H1 (cell line): ENCODE results near the gene WDR64. TPM values are rescaled to one million over a fixed set of nuclear protein-coding genes. Genes with fewer than 3 reads are reported as not detected.

ENCODE experiments used
- BCL11A ChIP-seq, 2 experiments: IDR thresholded peaks; one replicate each; pipeline ENCODE4 v1.6.1; 2011; ENCODE audit warnings: low read depth in 2 of 2, low read length in 2 of 2, mild to moderate bottlenecking in 2 of 2
- RBBP5 ChIP-seq: IDR thresholded peaks from 2 replicates; pipeline ENCODE4 v1.7.1; 2012; ENCODE audit warnings: low read depth, mild to moderate bottlenecking, inconsistent platforms, low read length, moderate library complexity, borderline replicate concordance
- RFX5 ChIP-seq: IDR thresholded peaks from 2 replicates; pipeline ENCODE4 v1.6.1; 2011; ENCODE audit warnings: low read depth, low read length, improper control_type of control experiment, borderline replicate concordance
- SAP30 ChIP-seq: fragments of 300-600 bp; sonication (generic); IDR thresholded peaks from 2 replicates; pipeline ENCODE4 v1.7.1; 2012; ENCODE audit warnings: low read length, moderate library complexity, mild to moderate bottlenecking, inconsistent platforms; ENCODE audit not compliant: insufficient read depth, insufficient replicate concordance
- USF2 ChIP-seq: IDR thresholded peaks from 2 replicates; pipeline ENCODE4 v1.6.1; 2011; ENCODE audit warnings: low read length, improper control_type of control experiment
- polyA plus RNA-seq, 7 experiments: library from polyadenylated mRNA; depleted of rRNA in 3 of 7; stranded (reverse) in 5 of 7; unstranded in 2 of 7; fragments of >200 nt in 5 of 7; fragments of 200-250 nt in 2 of 7; gene quantifications; 1 replicate in 5 of 7; 2 replicates in 1 of 7; 4 replicates in 1 of 7; pipeline versions ENCODE4 v1.2.1 to v1.2.3, GENCODE V29; 2011 to 2013; ENCODE audit warnings: missing spikeins in 2 of 7, mixed read lengths in 2 of 7
- total RNA-seq: library from RNA; stranded (reverse); fragmentation: NEBNext Ultra II Directional; extraction: Animal tissue kit (Norgen Biotek cat#: 25700); gene quantifications from 2 replicates; pipeline ENCODE4 v1.2.1, GENCODE V29; 2021

The WDR64 gene
- total and polyA plus RNA-seq, 2 of the 8 experiments (the other 6 are each of a cell fraction or from before 2014, with no cell fraction given) = 0.02 TPM; not detected in 1

GRCh38 chr1:241724741-241725356 lies 72.8 kb downstream of the WDR64 start (continued):
- TF ChIP-seq USF2 = no peak
- TF ChIP-seq SAP30 = no peak
- TF ChIP-seq RBBP5 = no peak
- TF ChIP-seq RFX5 = no peak
- TF ChIP-seq BCL11A (IDR thresholded peaks at IDR 0.05; ENCODE audit: low read depth in 2 of 2, low read length in 2 of 2) = no peak
